HepG2 (cell line): ENCODE data around the gene DHX57. TPM values are rescaled to one million over a fixed set of nuclear protein-coding genes. Genes with fewer than 3 reads are reported as not detected.

Experiments
- CBFB ChIP-seq: sonication (generic); formaldehyde crosslinking; IDR thresholded peaks from 2 replicates; pipeline ENCODE4 v1.4.0; 2020; ENCODE audit warnings: missing genetic modification reagents
- DMAP1 ChIP-seq: IDR thresholded peaks from 2 replicates; pipeline ENCODE4 v1.6.1; 2016
- EEA1 ChIP-seq: sonication (generic); formaldehyde crosslinking; IDR thresholded peaks from 2 replicates; pipeline ENCODE4 v1.5.1; 2020; ENCODE audit warnings: mild to moderate bottlenecking, missing genetic modification reagents, borderline replicate concordance
- FLYWCH1 ChIP-seq: sonication (generic); formaldehyde crosslinking; IDR thresholded peaks from 2 replicates; pipeline ENCODE4 v1.8.1; 2023; ENCODE audit warnings: mild to moderate bottlenecking, missing genetic modification reagents
- GATAD1 ChIP-seq: IDR thresholded peaks from 2 replicates; pipeline ENCODE4 v1.6.1; 2016; ENCODE audit warnings: missing genetic modification reagents, missing compliant biosample characterization
- HNRNPL ChIP-seq: fragments of 200-400 bp; formaldehyde crosslinking; IDR thresholded peaks from 2 replicates; pipeline ENCODE4 v1.6.1; 2017; ENCODE audit warnings: mild to moderate bottlenecking, low read depth, low read length
- HOXA5 ChIP-seq: sonication (generic); formaldehyde crosslinking; IDR thresholded peaks from 2 replicates; pipeline ENCODE4 v1.4.0; 2020; ENCODE audit warnings: missing genetic modification reagents
- HOXA9 ChIP-seq: sonication (generic); formaldehyde crosslinking; IDR thresholded peaks from 2 replicates; pipeline ENCODE4 v1.8.1; 2022; ENCODE audit warnings: missing genetic modification reagents, mild to moderate bottlenecking, moderate library complexity, borderline replicate concordance
- NR2F2 ChIP-seq: IDR thresholded peaks from 2 replicates; pipeline ENCODE4 v1.6.1; 2012; ENCODE audit warnings: low read depth, inconsistent platforms, borderline replicate concordance
- RARA ChIP-seq: IDR thresholded peaks from 2 replicates; pipeline ENCODE4 v1.6.1; 2016; ENCODE audit warnings: missing genetic modification reagents, missing compliant biosample characterization
- TARDBP ChIP-seq: sonication (generic); formaldehyde crosslinking; IDR thresholded peaks from 2 replicates; pipeline ENCODE4 v1.8.0; 2022; ENCODE audit warnings: mild to moderate bottlenecking, missing genetic modification reagents
- U2AF2 ChIP-seq: fragments of 200-400 bp; formaldehyde crosslinking; IDR thresholded peaks from 2 replicates; pipeline ENCODE4 v1.6.1; 2017; ENCODE audit warnings: low read depth, mild to moderate bottlenecking, low read length
- ZBTB49 ChIP-seq: sonication (generic); formaldehyde crosslinking; IDR thresholded peaks from 2 replicates; pipeline ENCODE4 v1.4.0; 2020; ENCODE audit warnings: missing genetic modification reagents, borderline replicate concordance
- ZC3H13 ChIP-seq: sonication (generic); formaldehyde crosslinking; IDR thresholded peaks from 2 replicates; pipeline ENCODE4 v1.8.1; 2023; ENCODE audit warnings: mild to moderate bottlenecking, missing genetic modification reagents, moderate library complexity
- ZFP90 ChIP-seq: sonication (generic); formaldehyde crosslinking; IDR thresholded peaks from 2 replicates; pipeline ENCODE4 v1.8.0; 2022; ENCODE audit warnings: missing genetic modification reagents, mild to moderate bottlenecking, inconsistent platforms, borderline replicate concordance
- ZNF121 ChIP-seq: sonication (generic); formaldehyde crosslinking; IDR thresholded peaks from 2 replicates; pipeline ENCODE4 v1.5.0; 2020; ENCODE audit warnings: mild to moderate bottlenecking, missing genetic modification reagents
- ZNF20 ChIP-seq: sonication (generic); formaldehyde crosslinking; IDR thresholded peaks from 2 replicates; pipeline ENCODE4 v1.4.0; 2020; ENCODE audit warnings: mild to moderate bottlenecking, moderate library complexity, missing genetic modification reagents
- ZNF224 ChIP-seq: sonication (generic); formaldehyde crosslinking; IDR thresholded peaks from 2 replicates; pipeline ENCODE4 v1.5.0; 2020; ENCODE audit warnings: mild to moderate bottlenecking, missing genetic modification reagents
- ZNF264 ChIP-seq: sonication (generic); formaldehyde crosslinking; IDR thresholded peaks from 2 replicates; pipeline ENCODE4 v1.4.0; 2020; ENCODE audit warnings: missing genetic modification reagents
- ZNF329 ChIP-seq: sonication (generic); formaldehyde crosslinking; IDR thresholded peaks from 2 replicates; pipeline ENCODE4 v1.9.0; 2021; ENCODE audit warnings: low read depth, mild to moderate bottlenecking, missing genetic modification reagents
- ZNF484 ChIP-seq: sonication (generic); formaldehyde crosslinking; IDR thresholded peaks from 2 replicates; pipeline ENCODE4 v1.5.1; 2020; ENCODE audit warnings: mild to moderate bottlenecking, low read depth, missing genetic modification reagents, borderline replicate concordance
- ZNF749 ChIP-seq: sonication (generic); formaldehyde crosslinking; IDR thresholded peaks from 2 replicates; pipeline ENCODE4 v1.8.0; 2022; ENCODE audit warnings: mild to moderate bottlenecking, missing genetic modification reagents, moderate library complexity, borderline replicate concordance
- ZNF850 ChIP-seq: sonication (generic); formaldehyde crosslinking; conservative IDR thresholded peaks from 2 replicates; pipeline ENCODE4 v1.9.0; 2021; ENCODE audit warnings: mild to moderate bottlenecking, missing genetic modification reagents
- polyA plus RNA-seq, 8 experiments: library from polyadenylated mRNA; depleted of rRNA in 3 of 8; stranded (reverse) in 7 of 8; unstranded in 1 of 8; fragments of >200 nt; fragmentation: Illumina TruSeq in 4 of 8; extraction: Trizol in 4 of 8; gene quantifications; 2 replicates each; pipeline versions ENCODE4 v1.2.1 to v1.2.3, GENCODE V29; 2011 to 2016; ENCODE audit warnings: low read depth in 4 of 8, missing spikeins in 1 of 8, mixed read lengths in 1 of 8; ENCODE audit not compliant: insufficient read depth in 1 of 8
- total RNA-seq, 5 experiments: library from RNA; depleted of rRNA; stranded (reverse); fragments of >200 nt; fragmentation: Illumina TruSeq; extraction: Trizol; gene quantifications; 2 replicates each; pipeline ENCODE4 v1.2.3, GENCODE V29; 2016; ENCODE audit warnings: low read depth in 1 of 5
- TF ChIP-seq, protein P1 (sequence below): sonication (generic); formaldehyde crosslinking; IDR thresholded peaks from 2 replicates; pipeline ENCODE4 v1.8.0; 2022; ENCODE audit warnings: mild to moderate bottlenecking, missing genetic modification reagents; ENCODE audit not compliant: insufficient replicate concordance

Gene DHX57
- total and polyA plus RNA-seq, 2 of the 13 experiments (the other 11 are each of a cell fraction or from before 2014, with no cell fraction given) = 9.2 to 24.2 TPM

GRCh38 chr2:38875576-38876367, at the start of gene DHX57, which contains the start of gene MORN2 (continued):
- TF ChIP-seq ZBTB49 (CRISPR knock-in tag) (no peak; the same call in 1 of the 2 replicates), ZNF264 (CRISPR knock-in tag) (no peak), RARA (CRISPR knock-in tag) (peak; percentile 11; the same call in 1 of the 2 replicates), ZNF20 (CRISPR knock-in tag) (no peak), ZFP90 (CRISPR knock-in tag) (peak; percentile 93; the same call in 1 of the 2 replicates), U2AF2 (peak; percentile 99), ZNF224 (peak; percentile 92; the same call in 1 of the 2 replicates), ZNF850 (CRISPR knock-in tag) (no peak), HOXA9 (CRISPR knock-in tag) (no peak; the same call in 1 of the 2 replicates), CBFB (CRISPR knock-in tag) (peak; percentile 94), GATAD1 (peak; percentile 93), EEA1 (CRISPR knock-in tag) (peak; percentile 79; the same call in 1 of the 2 replicates), FLYWCH1 (no peak), DMAP1 (CRISPR knock-in tag) (peak; percentile 76; the same call in 1 of the 2 replicates), HOXA5 (CRISPR knock-in tag) (peak; percentile 29), ZNF121 (CRISPR knock-in tag) (peak; percentile 80; the same call in 1 of the 2 replicates), NR2F2 (peak; percentile 49), ZC3H13 (CRISPR knock-in tag) (peak; percentile 87; the same call in 1 of the 2 replicates), ZNF329 (peak; percentile 79), HNRNPL (peak; percentile 64; the same call in 1 of the 2 replicates), ZNF749 (peak; percentile 63; the same call in 1 of the 2 replicates), TARDBP (CRISPR knock-in tag) (peak; percentile 69), ZNF484 (CRISPR knock-in tag) (no peak)
- TF ChIP-seq, protein P1, sequence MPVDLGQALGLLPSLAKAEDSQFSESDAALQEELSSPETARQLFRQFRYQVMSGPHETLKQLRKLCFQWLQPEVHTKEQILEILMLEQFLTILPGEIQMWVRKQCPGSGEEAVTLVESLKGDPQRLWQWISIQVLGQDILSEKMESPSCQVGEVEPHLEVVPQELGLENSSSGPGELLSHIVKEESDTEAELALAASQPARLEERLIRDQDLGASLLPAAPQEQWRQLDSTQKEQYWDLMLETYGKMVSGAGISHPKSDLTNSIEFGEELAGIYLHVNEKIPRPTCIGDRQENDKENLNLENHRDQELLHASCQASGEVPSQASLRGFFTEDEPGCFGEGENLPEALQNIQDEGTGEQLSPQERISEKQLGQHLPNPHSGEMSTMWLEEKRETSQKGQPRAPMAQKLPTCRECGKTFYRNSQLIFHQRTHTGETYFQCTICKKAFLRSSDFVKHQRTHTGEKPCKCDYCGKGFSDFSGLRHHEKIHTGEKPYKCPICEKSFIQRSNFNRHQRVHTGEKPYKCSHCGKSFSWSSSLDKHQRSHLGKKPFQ (CRISPR knock-in tag) = peak; percentile 64
